Measurements from ENCODE around the gene ATP1B1.

The ATP1B1 gene

DNA sequence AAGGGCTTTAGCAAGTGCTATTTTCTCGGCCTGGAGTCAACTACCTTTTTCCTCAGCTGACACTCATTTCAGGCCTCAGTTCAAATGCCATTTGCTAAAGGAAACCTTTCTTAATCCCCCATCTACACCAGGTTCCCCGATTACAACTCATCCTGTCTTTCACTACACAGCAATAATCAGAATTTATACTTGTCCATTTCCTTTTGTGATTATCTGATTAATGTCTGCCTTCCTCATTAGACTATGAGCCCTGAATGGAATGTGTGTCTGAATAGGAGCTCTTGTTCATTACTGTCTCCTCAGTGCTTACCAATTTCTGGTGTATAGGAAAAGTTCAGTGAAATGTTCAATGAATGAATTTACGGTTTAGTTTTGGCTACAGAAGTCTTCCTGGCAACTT is 36.9 kb downstream of the ATP1B1 start:
- no peaks in the 10 kb centered on the region for H3K9me3 ChIP-seq (ENCODE audit: control insufficient read depth in 2 of 2, low read length in 2 of 2)
- H3K36me3 ChIP-seq (ENCODE audit: control insufficient read depth in 2 of 2, insufficient read depth in 2 of 2, low read length in 2 of 2) = no peaks in the 10 kb centered on the region
- H3K9ac ChIP-seq (ENCODE audit: low read length in 2 of 2) = no peak overlapping the region
- H3K4me1 ChIP-seq (ENCODE audit: control insufficient read depth, insufficient read depth, low read length) = no peaks in the 10 kb centered on the region
- no peak overlapping the region for H3K27ac ChIP-seq (ENCODE audit: low read length)
- no peaks in the 10 kb centered on the region for H3K27me3 ChIP-seq (ENCODE audit: control insufficient read depth in 1 of 2, insufficient read depth in 2 of 2, low read length in 2 of 2)
- H3K4me3 ChIP-seq (ENCODE audit: low read length in 2 of 2) = no peak overlapping the region

DNA sequence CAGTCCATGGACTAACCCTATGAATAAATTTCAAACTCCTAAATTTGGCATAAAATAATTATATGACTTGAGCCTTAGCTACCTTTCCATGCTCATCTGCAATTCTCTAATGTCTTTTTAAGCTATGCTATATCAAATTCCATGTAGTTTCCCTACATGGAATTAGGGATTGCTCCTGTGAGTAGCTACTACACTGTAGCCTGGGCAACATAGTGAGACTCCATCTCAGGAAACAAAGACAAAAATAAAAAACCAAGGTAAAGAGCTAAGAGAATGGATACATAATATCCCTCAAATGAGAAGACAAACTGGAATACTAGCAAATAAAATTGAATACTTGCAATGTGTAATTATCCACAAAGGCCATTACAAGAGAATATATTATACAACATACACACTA is 37.5 kb downstream of the ATP1B1 start:
- H3K9me3 ChIP-seq (ENCODE audit: control insufficient read depth in 2 of 2, low read length in 2 of 2) = no peaks in the 10 kb centered on the region
- no peaks in the 10 kb centered on the region for H3K36me3 ChIP-seq (ENCODE audit: control insufficient read depth in 2 of 2, insufficient read depth in 2 of 2, low read length in 2 of 2)
- H3K27me3 ChIP-seq (ENCODE audit: control insufficient read depth in 1 of 2, insufficient read depth in 2 of 2, low read length in 2 of 2) = no peaks in the 10 kb centered on the region
- no peak overlapping the region for H3K9ac ChIP-seq (ENCODE audit: low read length in 2 of 2)
- H3K4me1 ChIP-seq (ENCODE audit: control insufficient read depth, insufficient read depth, low read length) = no peaks in the 10 kb centered on the region
- no peak overlapping the region for H3K27ac ChIP-seq (ENCODE audit: low read length)
- no peak overlapping the region for H3K4me3 ChIP-seq (ENCODE audit: low read length in 2 of 2)

DNA sequence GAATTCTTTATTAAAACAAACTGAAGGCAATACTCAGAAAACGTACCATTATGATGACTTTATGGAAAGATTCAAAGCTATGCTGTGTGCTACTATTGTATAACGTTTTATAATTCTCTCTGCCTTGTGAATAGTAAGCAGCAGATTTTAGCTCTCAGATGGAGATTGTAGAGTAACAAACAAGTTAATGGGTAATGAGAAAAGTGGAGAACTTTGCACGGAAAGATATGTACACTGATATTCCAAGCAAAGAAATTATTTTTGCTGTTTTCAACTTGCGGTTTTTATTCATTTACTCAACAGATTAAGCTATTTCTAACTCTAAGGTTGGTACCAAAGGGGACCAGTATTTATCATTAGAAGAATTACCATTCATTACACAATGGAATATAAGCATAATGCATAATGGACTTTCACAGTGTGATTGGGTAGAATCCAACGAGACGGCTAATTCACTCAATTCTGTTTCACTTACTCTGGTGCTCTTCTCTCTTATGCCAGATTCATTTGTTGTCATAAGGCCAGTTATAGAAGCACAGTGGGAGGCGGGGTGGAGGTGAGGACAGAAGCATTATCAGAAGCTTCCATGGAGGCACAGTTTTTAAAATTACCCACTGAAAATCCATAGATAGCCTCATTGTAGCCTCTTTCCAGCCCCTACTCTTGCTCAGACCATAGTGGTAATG is 38.6 kb downstream of the ATP1B1 start:
- Histone ChIP-seq H3K4me1 (ENCODE audit: control insufficient read depth, insufficient read depth, low read length) (no peaks in the 10 kb centered on the region), H3K36me3 (ENCODE audit: control insufficient read depth in 2 of 2, insufficient read depth in 2 of 2, low read length in 2 of 2) (no peaks in the 10 kb centered on the region), H3K9ac (ENCODE audit: low read length in 2 of 2) (no peak overlapping the region), H3K27ac (ENCODE audit: low read length) (no peak overlapping the region), H3K27me3 (ENCODE audit: control insufficient read depth in 1 of 2, insufficient read depth in 2 of 2, low read length in 2 of 2) (no peaks in the 10 kb centered on the region), H3K9me3 (ENCODE audit: control insufficient read depth in 2 of 2, low read length in 2 of 2) (no peaks in the 10 kb centered on the region), H3K4me3 (ENCODE audit: low read length in 2 of 2) (no peak overlapping the region)

DNA sequence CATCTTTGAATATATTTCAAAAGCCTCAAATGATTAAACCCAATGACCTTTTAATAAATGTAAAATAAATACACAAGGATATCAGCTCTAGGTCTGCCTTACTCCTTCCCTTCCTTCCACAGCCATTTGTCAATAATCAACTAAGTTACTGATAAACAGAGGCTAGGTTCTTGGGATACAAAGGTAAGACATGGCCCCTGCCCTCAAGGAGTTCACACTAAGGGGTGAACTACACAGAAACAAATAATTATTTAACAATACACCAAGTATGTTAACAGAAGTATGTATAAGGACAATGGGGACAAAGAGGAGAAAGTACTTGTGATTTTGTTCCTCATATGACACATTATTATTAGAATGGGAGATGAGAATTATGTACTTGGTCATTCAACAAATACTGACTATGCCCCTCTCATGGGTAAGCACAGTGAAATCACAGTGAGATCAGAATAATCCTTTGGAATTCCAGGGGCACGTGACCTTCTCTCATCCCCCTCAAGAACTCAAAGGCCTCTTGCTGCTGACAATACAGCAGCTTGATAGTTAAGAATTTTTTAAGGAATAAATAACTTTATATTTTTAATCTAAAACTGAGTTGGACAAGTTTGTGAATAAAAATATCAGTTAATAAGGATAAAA is 40.2 kb downstream of the ATP1B1 start:
- Histone ChIP-seq H3K4me1 (ENCODE audit: control insufficient read depth, insufficient read depth, low read length) (no peaks in the 10 kb centered on the region), H3K27me3 (ENCODE audit: control insufficient read depth in 1 of 2, insufficient read depth in 2 of 2, low read length in 2 of 2) (no peaks in the 10 kb centered on the region), H3K9ac (ENCODE audit: low read length in 2 of 2) (no peak overlapping the region), H3K36me3 (ENCODE audit: control insufficient read depth in 2 of 2, insufficient read depth in 2 of 2, low read length in 2 of 2) (no peaks in the 10 kb centered on the region), H3K9me3 (ENCODE audit: control insufficient read depth in 2 of 2, low read length in 2 of 2) (no peaks in the 10 kb centered on the region), H3K4me3 (ENCODE audit: low read length in 2 of 2) (no peak overlapping the region), H3K27ac (ENCODE audit: low read length) (no peak overlapping the region)

DNA sequence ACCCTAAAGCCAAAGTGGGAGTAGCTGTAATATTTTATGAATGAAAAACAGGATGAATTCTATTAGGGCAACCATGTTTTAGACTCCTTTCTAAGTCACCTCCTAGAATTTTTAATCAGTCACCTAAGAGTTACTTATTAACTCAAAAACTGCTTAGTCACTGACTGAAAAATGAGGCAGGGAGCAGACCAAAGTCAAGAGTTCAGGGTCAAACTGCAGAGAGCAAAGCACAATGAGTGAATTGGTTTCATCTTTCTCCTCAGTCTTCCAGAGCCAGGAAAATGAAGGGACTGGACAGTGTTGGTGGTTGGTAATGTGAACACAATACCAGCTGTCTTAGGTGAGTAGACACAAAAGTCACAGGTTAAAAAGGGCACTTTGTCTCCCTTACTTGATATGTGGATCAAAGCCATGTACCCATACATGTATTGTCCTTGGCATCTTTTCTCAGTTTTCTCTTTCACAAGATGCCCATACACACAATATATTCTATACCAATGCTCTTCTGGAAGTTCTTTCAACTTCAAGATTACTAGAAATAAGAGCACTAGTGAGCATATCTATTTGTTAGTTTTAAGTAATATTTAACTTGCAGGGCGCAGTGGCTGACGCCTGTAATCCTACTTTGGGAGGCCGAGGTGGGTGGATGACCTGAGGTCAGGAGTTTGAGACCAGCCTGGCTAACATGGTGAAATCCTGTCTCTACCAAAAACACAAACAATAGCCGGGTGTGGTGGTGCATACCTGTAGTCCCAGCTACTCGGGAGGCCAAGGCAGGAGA is 42.2 kb downstream of the ATP1B1 start:
- H3K4me1 ChIP-seq (ENCODE audit: control insufficient read depth, insufficient read depth, low read length) = no peaks in the 10 kb centered on the region
- no peaks in the 10 kb centered on the region for H3K36me3 ChIP-seq (ENCODE audit: control insufficient read depth in 2 of 2, insufficient read depth in 2 of 2, low read length in 2 of 2)
- no peaks in the 10 kb centered on the region for H3K27me3 ChIP-seq (ENCODE audit: control insufficient read depth in 1 of 2, insufficient read depth in 2 of 2, low read length in 2 of 2)
- H3K4me3 ChIP-seq (ENCODE audit: low read length in 2 of 2) = no peak overlapping the region
- H3K27ac ChIP-seq (ENCODE audit: low read length) = no peak overlapping the region
- H3K9me3 ChIP-seq (ENCODE audit: control insufficient read depth in 2 of 2, low read length in 2 of 2) = no peaks in the 10 kb centered on the region
- no peak overlapping the region for H3K9ac ChIP-seq (ENCODE audit: low read length in 2 of 2)

DNA sequence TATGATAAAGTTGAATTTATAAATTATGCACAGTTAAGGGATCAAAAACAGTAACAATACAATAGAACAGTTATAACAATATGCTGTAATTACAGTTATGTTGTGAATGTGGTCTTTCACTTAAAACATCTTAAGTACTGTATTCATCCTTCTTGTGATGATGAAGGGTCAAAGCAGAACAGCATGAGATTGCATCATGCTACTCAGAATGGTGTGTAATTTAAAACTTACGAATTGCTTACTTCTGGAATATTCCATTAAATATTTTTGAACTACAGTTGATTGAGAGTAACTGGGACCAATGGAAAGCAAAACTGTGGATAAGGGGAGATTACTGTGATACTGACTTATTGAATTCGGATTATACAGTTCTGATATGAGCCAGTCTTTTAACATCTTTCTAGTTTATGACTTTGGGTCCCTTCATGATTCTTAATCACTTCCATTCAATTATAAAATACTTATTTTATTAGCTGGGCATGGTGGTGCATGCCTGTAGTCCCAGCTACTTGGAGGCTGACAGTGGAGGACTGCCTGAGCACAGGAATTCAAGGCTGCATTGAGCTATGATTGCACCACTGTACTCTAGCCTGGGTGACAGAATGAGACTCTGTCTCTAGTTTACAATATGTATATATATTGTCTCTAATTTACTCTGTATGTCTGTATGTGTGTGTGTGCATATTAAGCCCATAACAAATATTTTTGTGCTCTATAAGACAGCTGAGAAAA is 43.2 kb downstream of the ATP1B1 start:
- H3K36me3 ChIP-seq (ENCODE audit: control insufficient read depth in 2 of 2, insufficient read depth in 2 of 2, low read length in 2 of 2) = no peaks in the 10 kb centered on the region
- no peaks in the 10 kb centered on the region for H3K27me3 ChIP-seq (ENCODE audit: control insufficient read depth in 1 of 2, insufficient read depth in 2 of 2, low read length in 2 of 2)
- H3K4me3 ChIP-seq (ENCODE audit: low read length in 2 of 2) = no peak overlapping the region
- H3K4me1 ChIP-seq (ENCODE audit: control insufficient read depth, insufficient read depth, low read length) = no peaks in the 10 kb centered on the region
- H3K9ac ChIP-seq (ENCODE audit: low read length in 2 of 2) = no peak overlapping the region
- no peaks in the 10 kb centered on the region for H3K9me3 ChIP-seq (ENCODE audit: control insufficient read depth in 2 of 2, low read length in 2 of 2)
- H3K27ac ChIP-seq (ENCODE audit: low read length) = no peak overlapping the region

DNA sequence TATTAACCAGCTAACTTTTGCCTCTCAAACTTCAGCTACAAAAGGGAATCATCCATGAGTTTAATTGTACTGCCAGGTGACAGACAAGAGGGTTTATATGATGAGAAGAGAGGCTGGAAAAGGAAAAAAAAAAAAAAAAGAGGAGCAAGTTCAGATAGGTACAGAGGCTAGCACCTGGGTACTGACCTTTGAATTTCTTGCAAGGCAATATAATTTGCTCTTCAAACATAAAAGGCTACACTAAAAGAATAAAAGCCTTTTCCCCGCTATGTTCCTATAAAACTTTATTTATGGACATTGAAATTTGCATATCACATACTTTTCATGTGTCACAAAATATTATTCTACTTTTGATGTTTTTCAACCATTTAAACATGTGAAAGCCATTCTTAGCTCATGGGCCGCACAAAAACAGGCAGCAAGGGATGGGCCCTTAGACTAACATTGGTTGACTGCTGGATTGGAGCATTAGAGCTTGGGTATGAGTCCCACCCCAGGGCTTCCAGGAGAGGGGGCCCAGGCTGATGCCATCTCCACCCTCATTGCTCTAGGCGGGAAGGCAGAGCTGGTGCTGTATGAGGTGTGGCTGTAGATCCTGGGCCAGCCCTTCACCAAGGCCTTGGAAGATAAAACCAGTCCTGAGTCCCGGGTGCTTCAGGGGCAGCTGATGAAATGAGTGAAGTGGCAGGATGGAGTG is 44.3 kb downstream of the ATP1B1 start:
- no peaks in the 10 kb centered on the region for H3K9me3 ChIP-seq (ENCODE audit: control insufficient read depth in 2 of 2, low read length in 2 of 2)
- no peak overlapping the region for H3K9ac ChIP-seq (ENCODE audit: low read length in 2 of 2)
- no peak overlapping the region for H3K27ac ChIP-seq (ENCODE audit: low read length)
- H3K4me1 ChIP-seq (ENCODE audit: control insufficient read depth, insufficient read depth, low read length) = peaks cover 4% of the 10 kb centered on the region
- H3K27me3 ChIP-seq (ENCODE audit: control insufficient read depth in 1 of 2, insufficient read depth in 2 of 2, low read length in 2 of 2) = no peaks in the 10 kb centered on the region
- no peak overlapping the region for H3K4me3 ChIP-seq (ENCODE audit: low read length in 2 of 2)
- no peaks in the 10 kb centered on the region for H3K36me3 ChIP-seq (ENCODE audit: control insufficient read depth in 2 of 2, insufficient read depth in 2 of 2, low read length in 2 of 2)

DNA sequence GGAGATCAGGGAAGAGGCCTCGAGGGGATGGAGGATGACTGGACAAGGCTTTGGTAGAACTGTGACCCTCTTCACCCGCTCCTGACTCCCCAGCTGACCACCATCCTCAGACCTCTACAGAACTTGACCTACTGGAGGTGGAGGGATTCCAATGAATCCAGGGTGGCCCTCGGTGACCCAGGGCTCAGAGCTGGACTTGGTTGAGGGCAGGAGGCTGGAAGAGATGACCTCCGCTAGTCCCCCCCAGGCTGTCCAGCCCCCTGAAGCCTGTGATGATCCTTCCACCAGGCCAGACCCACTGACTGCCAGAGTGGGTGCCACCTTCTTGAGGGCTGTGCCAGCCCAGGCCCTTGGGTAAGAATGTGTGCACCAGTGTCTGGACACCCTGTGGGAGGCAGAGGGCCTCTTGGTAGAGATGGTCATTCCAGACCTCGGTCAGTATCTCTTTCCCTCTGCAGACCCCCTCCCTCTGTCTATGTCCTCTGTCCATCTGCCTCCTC is 44.9 kb downstream of the ATP1B1 start:
- Histone ChIP-seq H3K4me3 (ENCODE audit: low read length in 2 of 2) (no peak overlapping the region), H3K4me1 (ENCODE audit: control insufficient read depth, insufficient read depth, low read length) (peaks cover 4% of the 10 kb centered on the region), H3K9me3 (ENCODE audit: control insufficient read depth in 2 of 2, low read length in 2 of 2) (no peaks in the 10 kb centered on the region), H3K36me3 (ENCODE audit: control insufficient read depth in 2 of 2, insufficient read depth in 2 of 2, low read length in 2 of 2) (no peaks in the 10 kb centered on the region), H3K9ac (ENCODE audit: low read length in 2 of 2) (no peak overlapping the region), H3K27me3 (ENCODE audit: control insufficient read depth in 1 of 2, insufficient read depth in 2 of 2, low read length in 2 of 2) (no peaks in the 10 kb centered on the region), H3K27ac (ENCODE audit: low read length) (no peak overlapping the region)

DNA sequence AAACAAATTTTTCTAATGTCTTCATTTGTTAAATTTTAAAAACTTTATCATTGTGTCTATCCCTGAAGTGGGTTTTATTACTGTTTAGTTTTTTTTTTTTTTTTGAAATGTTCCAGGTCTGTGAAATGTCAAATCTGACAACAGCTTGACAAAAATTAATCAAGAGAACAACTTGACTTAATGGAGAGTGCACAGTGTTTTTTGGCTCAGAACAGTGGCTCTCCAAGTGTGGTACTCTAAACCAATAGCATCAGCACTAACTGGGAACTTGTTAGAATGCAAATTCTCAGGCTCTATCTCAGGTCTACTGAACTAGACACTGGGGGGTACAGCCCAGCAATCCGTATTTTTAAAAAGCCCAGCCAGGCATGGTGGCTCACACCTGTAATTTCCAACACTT is 49.2 kb downstream of the ATP1B1 start:
- no peak overlapping the region for H3K9ac ChIP-seq (ENCODE audit: low read length in 2 of 2)
- no peak overlapping the region for H3K4me3 ChIP-seq (ENCODE audit: low read length in 2 of 2)
- H3K4me1 ChIP-seq (ENCODE audit: control insufficient read depth, insufficient read depth, low read length) = peaks cover 4% of the 10 kb centered on the region
- no peaks in the 10 kb centered on the region for H3K27me3 ChIP-seq (ENCODE audit: control insufficient read depth in 1 of 2, insufficient read depth in 2 of 2, low read length in 2 of 2)
- no peaks in the 10 kb centered on the region for H3K36me3 ChIP-seq (ENCODE audit: control insufficient read depth in 2 of 2, insufficient read depth in 2 of 2, low read length in 2 of 2)
- H3K9me3 ChIP-seq (ENCODE audit: control insufficient read depth in 2 of 2, low read length in 2 of 2) = no peaks in the 10 kb centered on the region
- H3K27ac ChIP-seq (ENCODE audit: low read length) = no peak overlapping the region

DNA sequence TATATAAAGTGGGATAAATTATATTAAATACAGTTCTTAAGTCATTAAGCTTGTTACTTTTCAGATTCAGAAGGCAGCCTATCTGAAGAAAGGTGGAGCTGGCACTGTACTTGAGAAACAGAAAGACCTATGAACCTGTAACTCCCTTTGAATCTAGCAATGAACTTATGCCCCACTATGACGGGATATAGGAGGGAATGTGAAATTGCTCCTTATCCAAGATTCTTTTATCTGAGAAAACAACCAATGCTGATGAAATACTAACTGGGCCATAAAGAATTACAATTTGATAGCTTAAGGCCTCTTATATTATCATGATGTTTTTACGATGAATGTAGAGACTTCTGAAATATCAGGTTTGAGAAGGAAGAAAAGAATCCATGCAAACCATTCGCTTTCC is 50.1 kb downstream of the ATP1B1 start:
- no peaks in the 10 kb centered on the region for H3K36me3 ChIP-seq (ENCODE audit: control insufficient read depth in 2 of 2, insufficient read depth in 2 of 2, low read length in 2 of 2)
- no peaks in the 10 kb centered on the region for H3K9me3 ChIP-seq (ENCODE audit: control insufficient read depth in 2 of 2, low read length in 2 of 2)

More for the DNA sequence above, 50.1 kb downstream of the ATP1B1 start:
- peaks cover 7% of the 10 kb centered on the region for H3K4me1 ChIP-seq (ENCODE audit: control insufficient read depth, insufficient read depth, low read length)
- H3K27ac ChIP-seq (ENCODE audit: low read length) = no peak overlapping the region
- H3K4me3 ChIP-seq (ENCODE audit: low read length in 2 of 2) = no peak overlapping the region
- H3K27me3 ChIP-seq (ENCODE audit: control insufficient read depth in 1 of 2, insufficient read depth in 2 of 2, low read length in 2 of 2) = no peaks in the 10 kb centered on the region
- H3K9ac ChIP-seq (ENCODE audit: low read length in 2 of 2) = no peak overlapping the region
